ENCODE results near the gene GPR62.
"Not testable (repeated sequence)": the region's sequence is repeated elsewhere in the genome, so short reads cannot be mapped to it uniquely, and the experiment has no call there.

GPR62 gene, protein sequence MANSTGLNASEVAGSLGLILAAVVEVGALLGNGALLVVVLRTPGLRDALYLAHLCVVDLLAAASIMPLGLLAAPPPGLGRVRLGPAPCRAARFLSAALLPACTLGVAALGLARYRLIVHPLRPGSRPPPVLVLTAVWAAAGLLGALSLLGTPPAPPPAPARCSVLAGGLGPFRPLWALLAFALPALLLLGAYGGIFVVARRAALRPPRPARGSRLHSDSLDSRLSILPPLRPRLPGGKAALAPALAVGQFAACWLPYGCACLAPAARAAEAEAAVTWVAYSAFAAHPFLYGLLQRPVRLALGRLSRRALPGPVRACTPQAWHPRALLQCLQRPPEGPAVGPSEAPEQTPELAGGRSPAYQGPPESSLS

DNA sequence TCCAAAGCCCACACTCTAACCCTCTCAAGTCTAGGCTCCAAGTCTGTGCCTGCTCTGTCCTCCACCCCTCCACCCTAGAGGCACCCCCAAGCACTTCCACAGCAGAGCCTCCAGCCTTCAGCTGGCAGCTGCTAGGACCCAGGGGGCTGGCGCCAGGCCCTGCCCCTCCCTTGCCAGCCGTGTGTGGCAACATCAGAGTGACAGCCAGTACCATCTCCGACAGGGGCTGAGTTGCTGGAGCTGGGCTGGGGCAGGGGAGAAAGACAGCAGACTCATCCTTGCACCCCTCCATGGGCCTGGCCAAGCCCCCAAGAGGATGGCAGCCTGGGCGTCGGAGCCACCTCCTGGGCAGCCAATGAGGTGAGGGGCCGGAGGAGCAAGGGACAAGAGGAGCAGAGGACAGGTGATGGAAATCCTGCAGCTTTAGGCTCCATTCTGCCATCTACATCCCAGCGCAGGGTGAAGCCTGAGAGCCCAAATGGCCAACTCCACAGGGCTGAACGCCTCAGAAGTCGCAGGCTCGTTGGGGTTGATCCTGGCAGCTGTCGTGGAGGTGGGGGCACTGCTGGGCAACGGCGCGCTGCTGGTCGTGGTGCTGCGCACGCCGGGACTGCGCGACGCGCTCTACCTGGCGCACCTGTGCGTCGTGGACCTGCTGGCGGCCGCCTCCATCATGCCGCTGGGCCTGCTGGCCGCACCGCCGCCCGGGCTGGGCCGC, at the start of gene GPR62:
Gene GPR62, plus strand, starts transcription at position 207 of the 718 bp plus-strand sequence. Its CDS starts 272 bp downstream, at position 479.
- no peak for DNase-seq (ENCODE audit: low spot score)

DNA sequence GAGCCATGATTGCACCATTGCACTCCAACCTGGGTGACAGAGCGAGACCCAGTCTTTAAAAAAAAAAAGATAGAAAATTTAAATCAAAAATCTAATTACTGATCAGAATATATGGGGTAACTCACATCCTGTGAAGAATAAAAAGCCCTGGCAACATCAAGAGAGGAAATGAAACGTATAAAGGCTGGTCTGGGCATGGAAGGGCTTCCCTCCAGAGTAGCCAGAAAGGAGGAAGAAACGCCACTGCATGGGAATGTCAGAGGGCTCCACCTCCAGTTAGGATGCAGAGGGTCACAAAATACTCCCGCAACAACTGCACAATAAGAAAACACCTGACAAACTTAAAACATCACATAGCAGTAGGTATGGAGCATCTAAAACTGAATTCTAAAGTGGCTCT, 47.2 kb upstream of the GPR62 start:
- no peak for DNase-seq (ENCODE audit: low spot score)

DNA sequence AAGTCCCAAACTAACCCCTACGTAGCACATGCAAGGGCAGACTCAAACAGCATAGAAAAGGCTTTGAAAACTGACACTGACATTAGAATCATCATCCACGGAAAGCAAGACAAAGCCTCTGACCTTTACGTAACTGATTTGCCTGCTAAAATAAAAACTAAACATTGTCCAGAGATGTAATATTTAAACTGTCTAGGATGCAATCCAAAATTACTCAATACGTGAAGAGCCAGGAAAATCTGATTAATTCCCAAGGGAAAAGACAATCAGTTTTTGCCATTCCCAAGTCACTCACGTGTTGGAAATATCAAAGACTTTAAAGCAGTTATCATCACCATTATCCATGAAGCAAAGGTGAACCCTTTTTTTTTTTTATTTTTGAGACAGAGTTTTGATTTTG, 38.8 kb upstream of the GPR62 start:
- DNase-seq (ENCODE audit: low spot score) = no peak

DNA sequence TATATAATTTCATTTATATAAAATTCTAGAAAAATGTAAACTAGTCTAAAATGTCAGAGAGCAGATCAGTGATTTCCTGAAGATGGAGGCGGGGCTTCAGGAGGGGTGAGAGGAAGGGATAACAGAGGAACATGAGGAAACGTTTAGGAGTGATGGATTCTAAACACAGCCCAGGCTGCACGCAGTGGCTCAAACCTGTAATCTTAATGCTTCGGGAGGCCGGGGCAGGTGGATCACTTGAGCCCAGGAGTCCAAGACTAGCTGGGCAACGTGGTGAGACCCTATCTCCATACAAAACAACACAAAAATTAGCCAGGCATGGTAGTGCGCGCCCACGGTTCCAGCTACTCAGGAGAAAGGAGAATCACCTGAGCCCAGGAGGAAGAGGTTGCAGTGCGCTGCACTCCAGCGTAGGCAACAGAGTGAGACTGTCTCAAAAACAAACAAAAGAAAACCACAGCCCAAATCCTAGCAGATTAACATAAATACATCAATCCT, 34.1 kb upstream of the GPR62 start:
- no peak for DNase-seq (ENCODE audit: low spot score)

DNA sequence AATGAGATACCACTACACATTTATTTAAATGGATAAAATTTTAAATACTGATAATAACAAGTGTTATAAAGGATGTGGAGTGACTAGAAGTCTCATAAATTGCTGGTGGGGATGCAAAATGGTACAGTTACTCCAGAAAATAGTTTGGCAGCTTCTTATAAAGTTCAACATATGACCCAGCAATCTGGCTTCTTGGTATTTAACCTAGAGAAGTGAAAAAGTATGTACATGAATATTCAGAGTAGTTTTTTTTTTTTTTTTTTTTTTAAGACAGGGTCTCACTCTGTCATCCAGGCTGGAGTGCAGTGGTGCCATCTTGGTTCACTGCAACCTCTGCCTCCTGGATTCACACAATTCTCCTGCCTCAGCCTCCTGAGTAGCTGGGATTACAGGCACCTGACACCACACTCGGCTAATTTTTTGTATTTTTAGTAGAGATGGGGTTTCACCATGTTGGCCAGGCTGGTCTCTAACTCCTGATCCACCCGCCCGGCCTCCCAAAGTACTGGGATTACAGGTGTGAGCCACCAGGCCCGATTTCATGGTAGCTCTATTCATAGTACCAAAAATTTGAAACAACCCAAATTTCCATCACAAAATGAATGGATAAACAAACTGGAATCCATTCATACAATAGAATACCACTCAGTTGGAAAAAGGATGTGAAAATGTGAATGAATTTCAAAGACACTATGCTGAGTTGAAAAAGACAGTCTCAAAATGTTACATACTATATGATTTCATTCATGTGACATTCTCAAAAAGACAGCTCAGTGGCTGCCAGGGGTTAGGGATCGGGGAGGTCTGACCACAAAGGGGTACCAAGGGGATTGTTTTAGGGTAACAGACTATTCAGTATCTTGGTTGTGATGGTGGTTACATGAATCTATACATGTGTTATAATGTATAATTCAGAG, 27.9 kb upstream of the GPR62 start:
- no peak for DNase-seq (ENCODE audit: low spot score)

DNA sequence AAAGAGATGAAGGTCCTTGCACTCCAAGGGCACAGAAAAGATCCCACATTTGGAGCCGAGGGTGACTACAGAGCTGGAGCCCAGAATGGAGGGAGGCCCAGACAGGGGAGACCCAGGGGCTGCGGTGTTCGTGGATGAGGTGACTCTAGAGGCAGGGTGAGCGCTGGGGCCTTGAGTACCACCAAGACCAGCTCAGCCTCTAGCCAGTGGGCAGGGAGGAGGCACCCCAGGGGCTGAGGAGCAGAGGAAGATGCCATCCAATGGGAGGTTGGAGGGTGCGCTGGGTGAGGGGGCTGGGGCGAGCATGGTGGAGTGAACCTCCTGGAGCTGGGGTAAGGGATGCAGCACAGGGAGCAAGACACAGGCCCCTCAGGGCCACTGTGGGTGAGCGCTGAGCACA, 26.7 kb upstream of the GPR62 start:
- DNase-seq (ENCODE audit: low spot score) = no peak

DNA sequence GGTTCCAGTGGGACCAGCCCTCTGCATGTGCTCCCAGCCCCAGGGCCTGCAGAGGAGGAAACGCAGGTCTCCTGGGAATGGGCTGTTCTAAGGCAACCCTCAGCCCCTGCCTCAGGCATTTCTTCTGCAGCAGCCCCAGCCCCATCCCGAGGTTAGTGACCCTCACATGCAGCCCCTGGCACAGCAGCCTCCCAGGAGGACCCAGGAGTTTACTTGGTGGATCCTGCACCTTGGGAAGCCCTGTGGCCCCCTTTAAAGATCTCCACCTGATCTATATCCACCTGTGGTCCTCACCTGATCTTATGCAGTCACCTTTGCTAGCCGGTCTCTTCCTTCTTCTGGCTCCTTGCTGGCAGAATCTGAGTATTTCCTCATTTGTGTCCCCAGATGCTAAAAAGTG, 26.2 kb upstream of the GPR62 start:
- DNase-seq (ENCODE audit: low spot score) = not testable (repeated sequence)

DNA sequence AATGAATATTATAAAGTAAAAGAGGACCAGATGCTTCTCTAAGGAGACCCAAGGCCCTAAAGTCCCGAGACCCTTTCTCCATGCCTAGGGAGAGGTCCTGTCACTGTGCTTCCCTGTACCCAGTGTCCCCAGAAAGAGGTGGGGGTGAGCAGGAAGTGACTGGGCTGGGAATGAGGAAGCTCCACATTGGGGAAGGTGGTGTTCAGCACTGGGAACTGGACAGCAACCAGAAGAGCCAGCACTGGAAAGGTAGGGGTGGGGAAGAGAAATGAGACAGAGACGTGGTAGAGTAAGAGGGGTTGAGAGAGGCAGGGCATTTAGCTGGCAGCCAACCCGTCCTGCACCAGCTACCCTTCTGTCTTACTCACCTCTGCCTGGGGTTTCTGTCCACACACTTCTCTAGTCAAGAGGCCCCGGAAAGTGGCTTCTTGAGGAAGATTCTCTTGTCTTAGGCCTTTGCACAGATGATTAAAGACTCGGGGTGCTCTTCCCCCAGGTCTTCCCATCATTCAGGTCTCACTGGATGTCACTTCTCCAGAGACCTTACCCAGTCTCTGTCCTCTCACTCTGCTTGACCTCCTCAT, 25.7 kb upstream of the GPR62 start:
- no peak for DNase-seq (ENCODE audit: low spot score)

DNA sequence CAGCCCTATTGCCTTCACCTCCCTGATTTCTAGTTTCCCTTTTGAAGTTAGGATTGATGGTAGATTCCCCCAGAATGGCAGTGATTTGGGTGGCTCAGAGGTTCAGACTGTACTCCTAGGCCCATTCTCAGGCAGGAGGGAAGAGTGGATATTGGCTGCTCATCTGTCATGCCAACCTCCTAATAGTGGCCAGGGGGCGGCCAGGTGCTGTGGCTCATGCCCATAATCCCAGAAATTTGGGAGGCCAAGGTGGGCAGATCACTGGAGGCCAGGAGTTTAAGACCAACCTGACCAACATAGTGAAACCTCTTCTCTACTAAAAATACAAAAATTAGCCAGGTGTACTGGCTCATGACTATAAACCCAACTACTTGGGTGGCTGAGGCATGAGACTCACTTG, 24.7 kb upstream of the GPR62 start:
- no peak for DNase-seq (ENCODE audit: low spot score)

DNA sequence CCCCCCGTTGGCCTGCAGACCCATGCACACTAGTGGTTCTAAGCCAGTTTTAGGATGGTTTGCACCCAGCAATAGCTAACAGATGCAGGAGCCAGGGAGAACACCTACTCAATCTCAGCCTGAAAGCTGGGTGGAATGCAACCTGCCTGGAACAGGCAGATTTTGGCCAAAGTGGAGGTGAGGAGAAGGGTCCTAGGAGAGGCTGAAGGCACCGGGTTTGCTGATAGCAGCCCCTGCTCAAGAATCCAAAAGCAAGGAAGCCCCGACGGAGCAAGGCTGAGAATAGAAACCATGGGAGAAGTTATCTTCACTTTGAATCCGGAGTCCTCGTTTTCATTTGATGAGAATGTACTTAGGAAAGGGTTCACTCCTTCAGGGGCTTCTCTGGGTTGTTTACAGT, 23.4 kb upstream of the GPR62 start:
- no peak for DNase-seq (ENCODE audit: low spot score)

DNA sequence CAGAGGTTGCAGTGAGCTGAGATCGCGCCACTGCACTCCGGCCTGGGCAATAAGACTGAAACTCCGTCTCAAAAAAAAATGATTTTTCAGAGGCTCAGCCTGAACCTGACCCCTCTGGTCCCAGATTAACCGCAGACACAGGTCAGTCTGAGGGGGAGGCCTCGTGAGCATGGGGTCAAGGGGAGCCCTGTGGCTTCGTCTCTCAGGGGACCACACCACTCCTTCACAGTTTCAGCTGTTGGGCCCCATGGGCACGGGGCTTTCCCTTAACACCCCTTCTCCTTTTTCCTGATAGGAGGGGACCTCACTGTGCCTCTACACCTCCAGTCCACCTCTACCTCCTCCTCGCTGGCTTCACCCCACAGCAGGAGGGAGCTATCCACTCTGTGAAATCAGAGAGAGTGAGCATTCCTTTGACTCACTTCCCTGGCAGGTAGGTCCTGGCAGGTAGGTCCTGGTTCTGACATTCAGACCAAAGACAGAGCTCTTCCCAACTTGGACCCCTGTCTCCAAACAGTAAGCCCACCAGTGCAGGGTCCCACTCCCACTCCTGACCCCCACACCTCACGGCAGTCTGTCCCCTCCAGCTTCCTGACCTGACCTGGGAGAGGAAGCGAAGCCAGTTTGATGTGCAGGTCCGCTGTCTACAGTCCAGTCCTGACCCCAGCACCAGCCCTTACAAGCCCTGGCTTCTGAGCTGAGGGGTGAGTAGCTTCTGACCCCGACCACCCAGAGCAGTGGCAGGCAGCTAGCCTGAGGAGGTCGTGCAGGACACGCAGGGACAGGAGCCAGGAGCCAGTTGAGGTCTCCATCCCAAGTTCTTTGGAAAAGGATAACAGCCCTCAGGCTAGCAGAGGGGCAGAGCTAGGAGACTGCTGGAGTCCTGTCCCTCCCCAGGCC, 22.5 kb upstream of the GPR62 start:
- no peak for DNase-seq (ENCODE audit: low spot score)

DNA sequence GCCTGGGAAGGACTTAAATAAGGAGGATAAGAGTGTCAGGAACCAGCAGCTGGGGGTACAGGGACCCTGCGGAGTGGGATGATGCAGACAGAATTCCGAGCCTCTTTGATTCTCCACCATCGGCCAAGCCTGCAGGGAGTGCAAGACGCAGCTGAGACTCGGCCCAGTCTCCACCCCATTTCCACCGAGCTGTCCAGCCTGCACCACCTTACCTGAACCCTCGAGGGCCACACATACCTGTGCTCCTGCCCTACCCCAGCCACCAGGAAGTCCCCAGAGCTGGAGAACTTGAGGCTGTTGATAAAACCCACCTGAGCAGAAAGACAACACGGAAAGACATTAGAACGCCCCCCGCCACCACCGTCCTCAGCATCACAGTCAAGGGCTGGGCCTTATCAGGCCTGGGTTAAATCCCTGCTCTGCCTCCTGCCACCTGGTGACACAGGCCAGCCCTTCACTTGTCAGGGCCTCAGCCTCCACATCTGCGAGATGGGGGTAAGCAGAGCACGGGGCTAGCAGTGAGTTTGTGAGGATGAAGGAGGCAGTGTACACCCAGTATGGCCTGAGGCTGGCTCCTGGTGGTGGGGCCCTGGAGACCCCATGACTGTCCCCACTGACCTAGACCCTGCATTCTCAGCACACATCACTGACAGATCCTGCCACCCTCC, 21.6 kb upstream of the GPR62 start:
- DNase-seq (ENCODE audit: low spot score) = no peak

DNA sequence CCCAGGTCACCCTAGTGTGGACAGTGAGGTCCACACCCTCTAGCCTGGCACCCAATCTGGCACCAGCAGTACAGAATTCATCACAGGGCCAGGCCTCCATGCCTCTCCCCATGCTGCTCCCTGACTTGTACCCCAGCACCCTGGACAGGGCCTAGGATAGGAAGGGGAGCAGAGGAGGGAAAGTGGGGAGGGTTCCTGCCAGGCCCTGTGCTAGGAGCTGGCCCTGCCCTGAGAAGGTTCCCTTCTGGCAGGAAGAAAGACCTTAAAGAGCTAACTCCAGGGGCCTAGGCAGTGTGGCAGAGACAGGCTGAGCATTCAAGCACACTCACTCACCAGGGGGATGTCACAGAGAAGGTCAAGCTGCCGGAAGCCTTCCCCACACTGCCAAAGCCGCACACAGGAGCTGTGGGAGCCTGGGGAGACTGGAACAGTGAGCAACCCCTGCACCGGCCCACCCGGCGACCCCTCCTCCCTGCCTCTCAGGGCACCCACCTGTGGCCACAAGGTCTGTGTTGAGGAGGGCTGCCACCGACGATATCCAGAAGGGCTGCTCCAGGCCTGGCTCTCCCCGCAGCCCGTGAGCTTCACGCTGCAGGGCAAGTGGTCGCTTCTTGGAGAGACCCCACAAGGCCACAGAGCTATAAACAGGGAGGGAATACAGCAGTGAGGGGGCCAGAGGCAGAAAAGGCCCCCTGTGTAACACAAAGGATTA, 20.9 kb upstream of the GPR62 start:
- no peak for DNase-seq (ENCODE audit: low spot score)

DNA sequence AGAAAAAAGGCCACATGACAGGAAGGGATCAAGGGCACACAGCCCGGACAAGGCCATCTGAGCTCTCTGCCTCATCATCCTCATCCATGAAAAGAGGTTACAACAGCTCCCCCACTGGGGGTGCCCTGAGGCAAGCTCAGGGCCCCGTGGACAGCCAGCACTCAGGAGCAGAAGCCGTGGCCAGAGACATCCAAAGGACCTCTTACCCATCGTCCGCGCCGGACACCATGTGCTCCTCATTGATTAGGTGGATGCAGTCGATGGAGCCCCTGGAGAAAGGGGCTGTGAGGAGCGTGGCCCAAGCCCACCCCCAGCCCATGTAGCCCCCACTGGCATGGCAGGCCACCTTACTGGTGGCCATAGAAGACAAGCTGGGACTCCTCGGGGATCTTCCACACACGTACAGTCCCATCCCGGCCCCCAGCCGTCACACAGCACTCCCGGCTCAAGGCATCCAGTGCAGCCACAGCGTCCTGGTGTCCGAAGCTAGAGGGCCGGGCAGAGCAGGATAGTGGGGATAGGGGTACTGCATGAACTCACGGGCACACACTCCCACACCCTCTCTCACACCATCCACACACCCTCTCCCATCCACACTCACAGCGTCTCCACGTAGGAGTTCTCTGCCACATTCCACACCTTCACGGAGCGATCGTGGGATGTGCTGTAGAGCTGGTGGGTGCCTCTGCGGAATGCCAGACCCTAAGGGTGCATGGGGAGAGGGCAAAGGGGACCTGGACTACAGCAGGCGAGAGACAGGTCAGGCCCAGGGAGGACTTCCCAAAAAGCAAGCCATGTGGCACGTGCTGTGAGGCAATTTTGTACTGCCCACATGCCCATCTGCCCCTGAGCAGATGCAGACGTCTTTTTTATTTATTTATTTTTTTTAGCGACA, 19.9 kb upstream of the GPR62 start:
- DNase-seq (ENCODE audit: low spot score) = no peak

DNA sequence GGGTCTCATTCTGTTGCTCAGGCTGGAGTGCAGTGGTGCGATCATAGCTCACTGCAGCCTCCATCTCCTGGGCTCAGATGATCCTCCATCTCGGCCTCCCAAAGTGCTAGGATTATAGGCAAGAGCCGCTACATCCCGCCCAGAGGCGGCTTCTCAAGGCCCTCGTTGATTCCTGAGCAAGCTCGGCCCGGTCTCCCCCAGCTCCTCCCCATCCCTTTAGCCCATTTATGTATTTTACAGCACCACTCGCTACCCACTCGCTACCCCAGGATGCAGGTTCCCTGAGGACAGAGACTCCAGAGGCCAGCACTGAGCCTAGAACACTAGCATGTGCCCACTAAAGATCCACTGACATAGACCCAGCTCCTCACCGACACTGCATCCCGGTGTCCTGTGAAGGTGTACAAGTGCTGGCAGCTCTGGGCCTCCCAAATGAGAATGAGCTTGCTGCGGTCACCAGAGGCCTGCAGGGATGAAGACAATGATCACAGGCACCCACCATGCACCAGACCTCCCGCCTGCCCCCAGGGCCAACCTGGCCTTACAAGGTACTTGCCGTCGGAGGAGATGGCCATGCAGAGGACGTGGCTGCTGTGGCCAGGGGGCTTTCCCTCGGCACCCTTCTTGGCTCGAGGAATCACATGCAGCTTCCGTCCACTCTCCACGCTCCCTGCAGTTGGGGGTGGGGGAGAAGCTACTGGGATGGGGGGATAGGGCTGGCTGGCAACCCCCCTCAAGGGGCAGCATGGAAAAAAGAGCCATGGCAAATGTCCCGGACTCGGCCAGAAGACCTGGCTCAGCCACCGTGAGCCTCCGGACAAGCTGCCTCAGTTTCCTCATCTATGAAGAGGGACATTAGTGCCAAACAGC, 19.1 kb upstream of the GPR62 start:
- no peak for DNase-seq (ENCODE audit: low spot score)

DNA sequence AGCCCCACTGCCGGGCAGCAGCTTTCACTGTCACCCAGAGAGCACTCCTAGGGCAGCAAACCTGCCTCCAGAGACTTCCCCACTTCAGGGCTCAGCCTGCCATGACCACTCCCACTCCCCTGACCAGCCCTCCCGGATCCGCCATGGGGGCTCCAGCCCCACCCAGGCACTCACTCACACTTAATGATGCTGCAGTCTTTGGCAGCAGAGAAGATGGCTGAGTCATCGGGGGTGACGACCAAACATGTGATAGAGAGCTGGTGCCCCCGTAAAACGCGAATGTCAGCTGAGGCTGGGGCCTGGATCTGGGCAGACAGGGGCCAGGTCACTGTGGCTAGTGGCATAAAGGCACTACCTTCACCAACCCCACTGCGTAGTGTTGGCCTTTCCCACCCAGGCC, 18.2 kb upstream of the GPR62 start:
- no peak for DNase-seq (ENCODE audit: low spot score)

DNA sequence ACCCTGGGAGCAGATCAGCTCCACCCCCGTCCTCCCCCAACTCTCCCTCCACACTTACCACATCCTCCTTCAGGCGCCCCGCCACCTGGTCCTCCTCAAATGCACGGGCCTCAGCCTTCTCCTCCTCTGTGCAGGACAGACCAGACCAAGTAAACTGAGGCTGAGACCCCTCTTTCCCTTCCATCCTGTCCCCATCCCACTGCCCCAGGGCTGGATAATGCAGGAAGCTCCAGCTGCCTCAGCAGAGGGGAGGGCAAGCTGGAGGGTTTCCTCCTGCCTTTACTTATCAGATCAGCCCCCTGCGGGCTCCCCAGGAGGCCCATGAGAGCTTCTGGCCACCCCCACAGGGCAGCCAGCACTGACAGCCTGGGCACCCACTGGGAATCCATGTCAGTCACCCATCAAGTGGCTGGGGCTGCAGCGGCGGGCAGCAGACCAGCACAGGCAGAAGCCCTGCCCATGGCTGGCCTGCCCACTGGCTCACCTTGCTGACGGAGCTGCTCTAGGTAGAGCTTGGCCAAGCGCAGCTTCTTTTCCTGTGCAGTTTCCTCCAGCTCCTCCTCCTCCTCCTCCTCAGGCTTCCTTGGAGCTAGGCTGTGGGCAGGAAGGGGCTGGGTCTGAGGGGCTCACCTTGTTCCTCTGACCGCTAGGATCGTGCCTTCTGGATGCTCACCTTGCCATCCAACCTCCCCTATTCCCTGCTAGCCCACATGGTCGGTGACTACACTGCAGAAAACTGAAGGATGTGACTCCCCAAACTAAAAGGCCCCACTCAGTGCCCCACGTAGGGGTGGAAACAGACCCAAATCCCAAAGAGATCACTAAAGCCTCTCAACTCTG, 17.4 kb upstream of the GPR62 start:
- DNase-seq (ENCODE audit: low spot score) = no peak
